Coronary artery (tissue), 2 donors: Measurements from ENCODE around the gene CNN2.

Experiments used
- DNase-seq: peaks from one replicate; pipeline ENCODE4 v3.0.0-alpha.2; 2017; ENCODE audit warnings: low spot score
- H3K27ac ChIP-seq, 2 donors: fragments of 200-600 bp; sonication (generic); one replicate each; pipeline ENCODE4 v1.5.1; 2016 to 2019
- H3K4me3 ChIP-seq: fragments of 200-600 bp; sonication (generic); 2 replicates; pipeline ENCODE4 v1.5.1; 2016; ENCODE audit warnings: mild to moderate bottlenecking, moderate library complexity
- CTCF ChIP-seq: fragments of 200-600 bp; sonication (generic); IDR thresholded peaks from one replicate; pipeline ENCODE4 v1.5.1; 2019; ENCODE audit warnings: antibody characterized with exemption

The CNN2 gene

GRCh38 chr19:1062387-1063029, 36.1 kb downstream of the CNN2 start:
- H3K27ac ChIP-seq, result no peak overlapping the region
- no peak overlapping the region for H3K4me3 ChIP-seq
- TF ChIP-seq CTCF, result no peak
- no peak for DNase-seq

GRCh38 chr19:1063030-1063908, 36.9 kb downstream of the CNN2 start:
- H3K4me3 ChIP-seq, result no peak overlapping the region
- no peak overlapping the region for H3K27ac ChIP-seq
- DNase-seq, result no peak
- TF ChIP-seq CTCF, result no peak

- H3K4me3 ChIP-seq, result no peak overlapping the region
- DNase-seq, result no peak
- no peak for TF ChIP-seq CTCF
- H3K27ac ChIP-seq, result no peak overlapping the region
Measured at GRCh38 chr19:1063909-1064660, 37.7 kb downstream of the CNN2 start.

GRCh38 chr19:1064661-1065605, 38.5 kb downstream of the CNN2 start:
- TF ChIP-seq CTCF, result peak; percentile 83
- no peak overlapping the region for H3K27ac ChIP-seq
- DNase-seq, result no peak
- peak overlapping the region; percentile 40 for H3K4me3 ChIP-seq

- TF ChIP-seq CTCF, result no peak
- H3K4me3 ChIP-seq, result no peak overlapping the region
- no peak overlapping the region for H3K27ac ChIP-seq
- DNase-seq, result no peak
Measured at GRCh38 chr19:1065606-1066109, 39.2 kb downstream of the CNN2 start.

- DNase-seq, result no peak
Measured at GRCh38 chr19:1066251-1066747, 39.9 kb downstream of the CNN2 start.

More at GRCh38 chr19:1066251-1066747, 39.9 kb downstream of the CNN2 start:
- H3K4me3 ChIP-seq, result peak overlapping the region; percentile 69
- no peak for TF ChIP-seq CTCF
- H3K27ac ChIP-seq, result no peak overlapping the region
